Psoas muscle (tissue), 8 donors: Measurements from ENCODE around the gene FKRP. TPM values are rescaled to one million over a fixed set of nuclear protein-coding genes. Genes with fewer than 3 reads are reported as not detected.

Experiments used
- ATAC-seq, 4 donors: fragments of 200-7000 bp; cut with Tn5 transposase; one replicate each; pipeline ENCODE4 v1.9.1; 2020; ENCODE audit warnings: moderate library complexity in 3 of 4, mild to moderate bottlenecking in 2 of 4
- DNase-seq, 2 donors: peaks; one replicate each; pipeline ENCODE4 v3.0.0-alpha.2; 2020
- H3K27ac ChIP-seq: fragments of 200-600 bp; one replicate; pipeline ENCODE4 v1.8.0; 2022
- H3K27me3 ChIP-seq, 3 donors: fragments of 200-600 bp in 1 of 3; one replicate each; pipeline versions ENCODE4 v1.6.1 to v1.8.0; 2013 to 2022; ENCODE audit warnings: low read length in 2 of 3, mild to moderate bottlenecking in 2 of 3, moderate library complexity in 1 of 3; ENCODE audit not compliant: insufficient read depth in 3 of 3
- H3K36me3 ChIP-seq, 2 donors: fragments of 200-600 bp in 1 of 2; one replicate each; pipeline versions ENCODE4 v1.6.1 to v1.8.0; 2013 to 2022; ENCODE audit warnings: low read depth in 1 of 2, mild to moderate bottlenecking in 1 of 2, moderate library complexity in 1 of 2; ENCODE audit not compliant: insufficient read depth in 1 of 2
- H3K4me1 ChIP-seq: fragments of 200-600 bp; one replicate; pipeline ENCODE4 v1.8.0; 2022
- H3K4me3 ChIP-seq: fragments of 200-600 bp; one replicate; pipeline ENCODE4 v1.8.0; 2022; ENCODE audit warnings: mild to moderate bottlenecking
- H3K9me3 ChIP-seq: fragments of 200-600 bp; one replicate; pipeline ENCODE4 v1.8.0; 2022
- CTCF ChIP-seq: fragments of 200-600 bp; IDR thresholded peaks from one replicate; pipeline ENCODE4 v1.8.0; 2022; ENCODE audit warnings: antibody characterized with exemption
- WGBS, 3 donors: extraction: QIAGEN DNeasy Blood & Tissue Kit; methylation state at CpG; one replicate each; pipeline versions ENCODE4 v1.1.6 to v1.1.7; 2013; 5-methylcytosine and 5-hydroxymethylcytosine counted together
- intact Hi-C, 2 donors: fragments of 100-400 bp; cut with DNase I; formaldehyde crosslinking; loops; one replicate each; pipeline versions ENCODE4 v1.11.0 to v1.14.2; 2022
- polyA plus RNA-seq, 3 donors: library from polyadenylated mRNA; stranded (reverse); fragments of 200-250 nt; gene quantifications; one replicate each; pipeline ENCODE4 v1.2.3, GENCODE V29; 2013
- total RNA-seq, 4 donors: library from RNA; stranded (reverse); fragmentation: NEBNext Ultra II Directional in 2 of 4; extraction: Animal tissue kit (Norgen Biotek cat#: 25700) in 2 of 4; gene quantifications; one replicate each; pipeline versions ENCODE4 v1.2.1 to v1.2.4, GENCODE V29; 2021 to 2023
- donor health status: healthy with polysubstance abuse.
- donor health status: DM: no; HTN: no; CAD: no; lungs with moderate emphysema.
- donor health status: Bipolar disorder and iron deficiency.
- donor health status: healthy.
- donor health status: DM: yes; HTN: yes; CAD: no.
- donor health status: DM: no; HTN: no; CAD: no.
- donor health status: DM: no; HTN: no; CAD: no.
- donor health status: DM: yes; HTN: yes; CAD: no.

FKRP gene
- total and polyA plus RNA-seq, 7 donors: 11.6 to 24.5 (median 15.0) TPM

- Histone ChIP-seq H3K27ac (no peak overlapping the region), H3K27me3 (no peaks in the 10 kb centered on the region), H3K4me1 (peaks cover 15% of the 10 kb centered on the region), H3K4me3 (no peak overlapping the region), H3K36me3 (peaks cover 13 to 54% of the 10 kb centered on the region in 2 donors), H3K9me3 (no peaks in the 10 kb centered on the region)
- intact Hi-C loops: no loop called here
- DNase-seq (no peak), ATAC-seq (no peak)
- 73 to 78% (median 77%) methylated on average over 15 of the region's 15 CpGs for WGBS, 3 donors
- TF ChIP-seq CTCF: no peak
Measured at GRCh38 chr19:46718934-46719622, 26.8 kb upstream of the FKRP start.

GRCh38 chr19:46719629-46720502 lies 26.0 kb upstream of the FKRP start:
- no peak for ATAC-seq
- Histone ChIP-seq H3K27me3 (no peaks in the 10 kb centered on the region), H3K36me3 (peaks cover 13 to 61% of the 10 kb centered on the region in 2 donors), H3K4me1 (peaks cover 8% of the 10 kb centered on the region), H3K9me3 (no peaks in the 10 kb centered on the region), H3K27ac (no peak overlapping the region), H3K4me3 (no peak overlapping the region)
- intact Hi-C loops: no loop called here
- WGBS, 3 donors: 73 to 77% (median 77%) methylated on average over 24 to 25 of the region's 25 CpGs
- TF ChIP-seq CTCF: no peak
- no peak for DNase-seq

DNA sequence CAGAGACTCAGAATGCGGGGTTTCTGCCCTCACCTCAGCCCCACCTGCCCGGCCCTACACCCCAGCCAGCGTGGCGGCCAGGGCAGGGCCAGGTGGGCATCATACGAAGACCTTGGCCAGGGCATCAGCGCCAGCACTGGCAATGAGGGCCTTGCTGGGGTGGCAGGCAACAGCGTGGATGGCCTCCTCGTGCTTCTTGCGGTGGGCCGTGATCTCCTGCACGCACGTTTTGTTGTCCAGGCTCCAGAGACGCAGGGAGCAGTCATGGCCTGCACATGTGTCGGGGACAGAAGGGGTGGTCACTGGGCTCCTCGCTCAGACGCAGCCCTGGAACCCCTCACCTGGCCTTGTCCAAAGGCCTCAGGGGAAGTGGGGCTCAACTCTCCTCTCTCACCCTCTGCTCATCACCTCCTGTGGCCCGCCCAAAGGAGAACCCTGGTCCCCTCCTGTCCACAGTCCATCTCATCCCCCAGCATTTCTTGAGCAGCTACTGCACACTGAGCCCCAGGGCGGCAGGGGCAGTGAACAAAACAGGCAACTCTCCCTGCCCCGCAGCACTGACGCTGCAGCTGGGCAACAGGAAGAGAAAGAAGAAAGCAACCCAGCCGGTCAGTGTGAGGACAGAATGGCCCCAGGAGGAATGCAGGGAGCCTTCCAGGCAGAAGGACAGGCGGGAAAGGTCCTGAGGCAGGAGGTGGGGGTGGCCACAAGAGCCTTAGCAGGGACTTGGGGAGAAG lies 25.2 kb upstream of the FKRP start:
- intact Hi-C loops: no loop called here
- H3K4me1 ChIP-seq: peaks cover 3% of the 10 kb centered on the region
- TF ChIP-seq CTCF: no peak
- no peak overlapping the region for H3K4me3 ChIP-seq
- H3K36me3 ChIP-seq: peaks cover 13 to 69% of the 10 kb centered on the region in 2 donors
- H3K27me3 ChIP-seq: no peaks in the 10 kb centered on the region
- H3K27ac ChIP-seq: no peak overlapping the region
- ATAC-seq (no peak), DNase-seq (no peak)
- H3K9me3 ChIP-seq: no peaks in the 10 kb centered on the region
- WGBS, 3 donors: 89 to 91% (median 90%) methylated on average over 21 to 22 of the region's 22 CpGs

DNA sequence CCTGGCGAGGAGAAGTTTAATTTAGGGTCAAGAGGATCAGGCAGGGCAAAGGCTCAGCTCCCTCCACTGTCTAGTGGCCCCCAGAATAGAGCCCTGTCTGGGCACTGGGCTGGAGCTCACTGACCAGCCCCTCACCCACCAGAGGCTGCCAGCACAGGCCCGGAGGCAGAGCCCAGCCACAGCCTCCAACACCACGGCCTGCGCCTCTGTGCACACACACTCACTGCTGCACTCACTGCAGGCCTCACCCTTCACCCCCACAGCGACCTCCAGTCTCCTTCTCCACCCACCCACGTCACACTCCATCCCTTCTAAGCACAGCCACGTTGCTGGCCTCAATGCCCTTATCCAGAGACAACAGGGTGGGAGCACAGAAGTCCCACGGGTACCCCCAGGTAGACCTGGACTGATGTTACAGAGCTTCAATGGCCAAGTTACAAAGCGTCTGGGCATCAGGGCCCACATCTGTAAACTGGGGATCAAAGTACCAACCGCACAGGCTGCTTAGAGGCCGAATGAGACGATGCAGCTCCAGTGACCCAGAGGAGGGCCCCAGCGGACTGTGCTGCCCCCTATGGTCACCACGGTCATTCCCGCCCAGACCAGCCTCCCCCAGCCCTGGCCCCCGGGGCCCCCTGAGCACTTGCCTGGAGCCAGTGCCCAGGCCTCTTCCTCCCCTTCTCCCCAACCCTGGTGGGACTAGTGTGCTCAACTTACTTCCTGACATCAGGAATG lies 24.4 kb upstream of the FKRP start:
- no peaks in the 10 kb centered on the region for H3K4me1 ChIP-seq
- no peak for TF ChIP-seq CTCF
- H3K27me3 ChIP-seq: no peaks in the 10 kb centered on the region
- DNase-seq (no peak), ATAC-seq (no peak)
- H3K9me3 ChIP-seq: no peaks in the 10 kb centered on the region
- intact Hi-C loops: no loop called here
- WGBS, 3 donors: 76 to 85% (median 83%) methylated on average over 15 to 16 of the region's 16 CpGs
- no peak overlapping the region for H3K27ac ChIP-seq
- no peak overlapping the region for H3K4me3 ChIP-seq
- peaks cover 13 to 77% of the 10 kb centered on the region in 2 donors for H3K36me3 ChIP-seq
